Activated CD8-positive, alpha-beta memory T cell treated with anti-CD3 and anti-CD28 coated beads, Interleukin-2, amount 50 U/mL, for 24 hours (primary cell): ENCODE data around the gene JARID2.
"Not testable (repeated sequence)": the region's sequence is repeated elsewhere in the genome, so short reads cannot be mapped to it uniquely, and the experiment has no call there.

ENCODE experiments used
- DNase-seq: peaks from one replicate; pipeline ENCODE4 v3.0.0-alpha.2; 2020; ENCODE audit errors: extremely low read depth

Gene JARID2

DNA sequence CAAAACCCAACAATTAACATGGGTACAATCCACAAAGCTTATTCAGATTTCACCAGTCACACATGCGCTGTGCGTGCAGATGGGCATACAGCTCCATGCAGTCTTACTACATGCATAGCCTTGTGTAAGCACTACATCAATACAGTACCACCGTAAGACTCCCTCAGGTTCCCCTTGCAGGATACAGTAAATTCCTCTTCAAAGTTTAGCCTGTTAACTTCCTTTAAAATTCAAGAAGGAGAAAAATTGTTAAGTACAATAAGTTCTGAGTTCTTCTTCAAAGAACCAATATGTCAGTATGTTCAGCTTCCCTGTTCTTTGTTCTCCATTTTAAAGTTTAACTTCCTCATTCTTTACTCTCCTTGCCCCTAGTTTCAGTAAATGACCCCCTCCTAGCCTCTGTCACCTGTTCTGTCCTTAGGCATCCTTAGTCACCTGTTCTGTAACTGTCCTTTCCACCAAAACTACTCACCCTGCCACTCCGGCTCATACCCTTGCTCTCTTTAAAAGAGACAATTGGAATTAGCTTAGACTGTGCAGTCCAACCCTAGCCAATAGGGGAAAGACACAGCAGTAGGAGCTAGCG is 297.6 kb downstream of the JARID2 start:
- DNase-seq = not testable (repeated sequence)

DNA sequence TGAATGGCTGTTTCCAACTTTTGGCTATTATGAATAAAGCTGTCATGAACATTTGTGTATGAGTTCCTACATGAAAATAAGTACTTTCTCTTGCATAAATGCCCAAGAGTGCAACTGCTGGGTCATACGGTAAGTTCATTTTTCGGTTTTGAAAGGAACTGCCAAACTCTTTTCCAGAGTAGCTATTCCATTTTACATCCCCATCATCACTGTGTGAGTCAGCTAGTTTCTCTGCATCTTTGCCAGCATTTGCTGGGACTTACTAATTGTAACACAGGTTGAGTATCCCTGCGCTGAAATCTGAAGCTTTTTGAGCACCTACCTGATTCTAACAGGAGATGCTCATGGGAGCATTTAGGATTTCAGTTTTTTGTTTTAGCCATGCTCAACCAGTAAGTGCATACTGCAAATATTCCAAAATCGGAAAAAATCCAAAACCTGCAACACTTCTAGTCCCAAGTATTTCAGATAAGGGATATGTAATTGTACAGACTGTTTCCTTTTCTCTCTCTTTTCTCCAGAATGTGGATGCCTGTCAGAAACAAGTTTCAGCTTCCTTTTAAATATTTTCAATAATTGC is 298.5 kb downstream of the JARID2 start:
- DNase-seq = no peak

DNA sequence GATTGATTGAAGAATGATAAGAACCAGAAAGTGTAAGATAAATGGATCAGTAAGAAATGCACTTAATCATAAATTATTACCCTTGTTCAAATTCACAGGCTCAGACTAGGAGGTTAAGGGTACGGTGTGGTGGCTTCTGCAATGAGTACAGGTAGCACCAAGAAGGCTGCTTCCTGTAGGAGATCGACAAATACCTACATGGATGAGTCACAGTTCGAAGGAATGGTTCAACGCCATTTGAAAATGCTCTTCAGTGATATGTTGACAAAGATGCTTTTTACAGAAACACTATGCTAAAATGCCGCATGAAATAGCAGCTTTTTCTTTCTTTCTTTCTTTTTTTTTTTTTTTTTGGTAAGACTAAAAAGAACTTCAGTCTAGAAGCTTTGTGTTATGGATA is 300.7 kb downstream of the JARID2 start:
- DNase-seq = no peak

DNA sequence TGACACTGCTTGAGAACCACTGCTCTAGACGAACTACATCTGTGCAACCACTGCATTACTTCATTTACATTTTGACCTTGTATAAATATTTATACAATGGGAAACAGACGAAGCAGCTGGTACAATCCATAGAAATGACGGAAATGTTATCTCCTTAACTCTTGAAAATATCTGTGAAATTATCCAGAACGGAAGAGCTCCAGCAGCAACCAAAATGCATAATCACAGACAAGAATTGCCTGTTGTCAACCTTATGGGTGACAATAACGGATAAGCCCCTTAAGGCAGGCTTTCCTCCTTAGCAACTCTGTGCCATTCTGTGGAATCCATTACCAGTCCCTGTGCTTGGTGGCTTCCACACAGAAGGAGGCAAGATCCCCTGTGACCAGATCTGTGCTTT is 301.5 kb downstream of the JARID2 start:
- no peak for DNase-seq

DNA sequence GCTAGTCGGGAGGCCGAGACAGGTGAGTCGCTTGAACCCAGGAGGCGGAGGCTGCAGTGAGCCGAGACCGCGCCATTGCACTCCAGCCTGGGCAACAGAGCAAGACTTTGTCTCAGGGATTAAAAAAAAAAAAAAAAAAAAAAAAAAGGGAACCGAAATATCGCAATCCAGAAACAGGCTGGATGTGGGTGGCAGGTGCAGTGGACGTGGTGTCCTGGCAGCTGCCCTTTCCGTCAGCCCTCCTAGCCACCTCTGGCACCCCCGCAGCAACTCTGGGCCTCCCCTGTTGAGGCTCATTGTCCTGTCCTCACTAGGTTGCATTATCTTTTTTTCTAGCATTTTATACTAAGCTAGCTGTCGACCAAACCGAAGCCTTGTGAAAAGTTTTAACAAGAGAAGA is 303.5 kb downstream of the JARID2 start:
- DNase-seq = no peak

DNA sequence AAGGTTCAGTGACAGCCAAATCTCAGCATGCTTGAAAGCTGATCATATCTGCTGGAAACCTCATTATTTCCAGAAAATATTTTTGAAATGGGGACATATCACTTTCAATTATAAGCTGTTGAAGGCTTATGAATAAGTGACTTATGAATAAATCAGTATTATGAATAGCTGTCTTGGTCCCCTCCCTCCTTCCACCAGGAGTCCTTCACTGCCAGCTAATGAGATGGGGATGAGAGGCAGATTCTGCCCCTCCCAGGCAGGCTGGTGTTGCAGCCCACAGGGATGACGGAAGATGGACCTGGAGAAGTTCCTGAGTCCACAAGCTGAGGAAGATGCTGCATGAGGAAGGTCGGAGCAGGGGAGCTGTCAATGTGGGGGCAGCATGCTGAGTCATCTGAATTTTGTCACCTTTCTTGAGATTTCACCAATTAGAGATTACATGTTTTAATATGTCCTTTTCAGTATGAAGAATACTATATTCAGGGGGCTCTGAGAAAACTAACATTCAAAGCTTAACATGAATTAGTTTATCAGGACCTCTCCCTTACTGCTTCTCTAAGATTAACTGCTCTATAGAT is 304.8 kb downstream of the JARID2 start:
- no peak for DNase-seq

- no peak for DNase-seq
These were observed 305.4 kb downstream of the JARID2 start for GRCh38 chr6:15551262-15551661.

DNA sequence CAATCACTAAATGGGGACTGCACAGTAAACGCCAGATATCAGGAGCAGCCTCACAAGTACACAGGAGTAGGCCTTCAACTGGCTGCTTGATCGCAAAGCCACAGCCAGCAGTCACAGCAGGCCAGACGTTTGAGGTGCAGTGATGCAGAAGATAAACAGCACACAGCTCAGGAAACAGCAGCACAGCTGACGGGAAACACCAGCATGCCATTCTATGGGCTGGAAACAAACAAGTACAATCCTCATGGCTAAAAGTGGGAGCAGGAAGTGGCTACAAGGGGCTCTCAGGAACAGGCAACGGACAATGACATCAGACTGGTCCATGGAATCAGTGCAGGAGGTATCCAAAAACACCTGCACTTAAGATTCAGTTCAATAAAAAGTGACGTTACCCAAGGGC is 305.9 kb downstream of the JARID2 start:
- DNase-seq = no peak

DNA sequence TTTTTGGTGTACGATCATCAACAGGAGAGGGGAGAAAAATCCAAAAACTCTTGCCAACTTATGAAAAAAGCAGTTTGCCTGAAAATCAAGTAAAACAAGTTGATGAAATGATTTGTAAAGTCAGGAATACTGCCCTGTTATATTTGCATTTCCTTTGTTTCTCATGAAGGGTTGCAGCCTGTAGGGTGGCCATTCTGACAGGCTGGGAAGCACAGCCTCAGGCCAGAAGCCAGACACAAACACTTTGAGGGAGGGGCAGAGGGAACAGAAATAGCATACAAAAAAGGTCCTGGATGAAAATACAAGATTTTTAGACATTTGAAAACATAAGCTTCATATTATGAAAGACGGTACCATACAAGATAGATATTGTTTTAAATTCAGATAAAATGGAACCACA is 307.2 kb downstream of the JARID2 start:
- DNase-seq = no peak

DNA sequence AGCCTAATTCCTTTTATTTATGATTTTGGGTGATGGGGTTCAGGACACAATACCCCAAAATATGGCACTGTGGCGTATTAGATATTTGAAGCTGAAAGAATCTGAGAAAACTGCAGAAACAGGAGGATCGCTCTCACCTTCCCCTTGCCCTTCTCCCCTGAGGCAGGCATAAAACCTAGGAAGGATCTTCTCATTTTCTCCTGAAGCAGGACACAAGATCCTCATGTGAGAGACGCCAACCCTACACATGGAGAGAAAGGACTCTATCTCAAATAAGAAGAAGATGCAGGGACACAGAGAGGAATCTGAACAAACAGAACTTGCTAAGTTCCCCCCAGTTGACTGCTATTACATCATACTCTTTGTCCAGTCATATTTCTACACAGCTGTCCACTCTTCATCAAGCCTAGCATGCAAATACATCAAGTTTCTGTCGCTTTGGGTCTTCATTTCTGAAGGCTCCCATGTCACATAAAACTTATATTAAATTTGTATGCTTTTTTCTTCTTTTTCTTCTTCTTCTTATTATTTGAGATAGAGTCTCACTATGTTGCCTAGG is 307.9 kb downstream of the JARID2 start:
- no peak for DNase-seq

GRCh38 chr6:15554728-15555100 is 308.8 kb downstream of the JARID2 start:
- DNase-seq = no peak

GRCh38 chr6:15555101-15556038 is 309.5 kb downstream of the JARID2 start:
- no peak for DNase-seq

DNA sequence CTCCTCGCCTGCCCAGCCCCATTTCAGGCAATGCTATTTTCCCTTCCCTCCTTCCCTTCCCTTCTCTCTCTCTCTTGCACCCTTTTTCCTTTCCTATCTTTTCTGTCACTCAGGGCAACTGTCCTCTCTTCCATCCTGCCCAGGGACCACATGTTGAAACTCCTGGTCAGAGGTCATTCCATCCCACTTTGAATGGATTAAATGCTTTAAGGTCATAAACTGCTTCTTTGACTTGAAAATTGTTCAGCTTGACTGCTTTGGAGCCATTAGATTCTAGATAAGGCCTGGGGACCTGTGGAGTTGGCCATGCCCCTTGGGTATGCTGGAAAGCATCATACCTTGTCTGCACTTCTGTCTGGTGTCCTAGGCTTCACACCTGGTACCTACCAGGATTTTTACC is 310.8 kb downstream of the JARID2 start:
- no peak for DNase-seq

DNA sequence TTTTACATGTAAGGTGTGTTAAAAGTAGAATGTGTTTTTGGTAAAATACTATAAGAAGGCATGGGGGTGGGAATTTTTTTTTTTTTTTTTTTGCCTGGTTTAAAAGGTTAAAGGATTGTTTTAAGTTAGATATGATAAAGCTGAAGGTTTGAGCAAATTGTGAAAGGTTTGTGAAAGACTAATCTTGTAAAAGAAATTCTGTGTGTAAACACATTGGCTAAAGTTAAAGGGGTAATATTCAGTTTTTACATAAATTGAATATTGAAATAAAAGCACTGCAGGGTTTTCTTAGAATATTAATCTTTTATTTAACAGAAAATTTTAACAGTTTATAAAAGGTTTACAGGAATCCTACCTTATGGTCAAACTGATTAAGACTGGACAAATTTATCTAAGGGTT is 311.3 kb downstream of the JARID2 start:
- DNase-seq = no peak

DNA sequence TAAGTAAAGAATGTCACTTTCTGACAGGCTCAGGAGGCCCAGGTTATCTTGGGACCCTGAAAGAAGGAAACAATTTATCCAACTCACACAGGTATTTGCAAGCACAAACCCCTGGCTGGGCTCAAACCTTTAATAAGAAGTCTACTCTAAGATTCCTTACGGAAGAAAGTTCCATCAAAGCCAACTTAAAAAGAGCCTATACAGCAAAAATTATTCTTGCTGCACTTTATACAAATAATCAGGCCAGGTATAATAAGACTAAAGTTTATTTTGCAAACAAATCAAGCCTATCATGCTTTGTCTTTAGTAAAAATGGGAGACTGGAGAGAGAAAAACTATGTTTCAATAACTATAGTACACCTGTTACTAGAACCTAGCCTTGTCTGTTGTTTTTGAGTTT is 314.8 kb downstream of the JARID2 start:
- no peak for DNase-seq

DNA sequence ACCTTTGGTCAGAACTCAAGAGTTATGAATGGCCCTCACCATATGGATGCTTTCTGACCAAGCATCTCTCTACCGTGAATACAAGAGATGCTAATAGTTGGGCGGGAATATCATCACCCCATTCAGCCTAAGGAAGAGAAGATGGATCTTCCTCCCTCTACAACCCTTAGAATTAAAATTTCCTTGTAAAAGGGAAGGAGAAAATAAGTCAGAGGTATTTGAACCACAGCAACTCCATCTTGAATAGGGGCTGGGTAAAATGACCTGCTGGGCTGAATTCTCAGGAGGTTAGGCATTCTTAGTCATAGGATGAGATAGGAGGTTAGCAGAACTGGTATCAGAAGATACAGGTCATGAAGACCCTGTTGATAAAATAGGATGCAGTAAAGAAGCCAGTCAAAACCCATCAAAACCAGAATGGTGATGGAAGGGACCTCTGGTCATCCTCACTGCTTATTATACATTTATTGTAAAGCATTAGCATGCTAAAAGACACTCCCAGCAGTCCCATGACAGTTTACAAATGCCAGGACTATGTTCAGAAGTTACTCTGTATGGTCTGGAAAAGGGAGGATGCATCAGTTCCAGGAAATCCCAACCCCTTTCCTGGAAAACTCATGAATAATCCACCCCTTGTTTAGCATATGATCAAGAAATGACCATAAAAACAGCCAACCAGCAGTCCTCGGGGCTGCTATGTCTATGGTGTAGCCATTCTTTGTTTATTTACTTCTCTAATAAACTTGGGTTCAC is 315.8 kb downstream of the JARID2 start:
- DNase-seq = no peak

- no peak for DNase-seq
These were observed 317.1 kb downstream of the JARID2 start for GRCh38 chr6:15562977-15563376.

DNA sequence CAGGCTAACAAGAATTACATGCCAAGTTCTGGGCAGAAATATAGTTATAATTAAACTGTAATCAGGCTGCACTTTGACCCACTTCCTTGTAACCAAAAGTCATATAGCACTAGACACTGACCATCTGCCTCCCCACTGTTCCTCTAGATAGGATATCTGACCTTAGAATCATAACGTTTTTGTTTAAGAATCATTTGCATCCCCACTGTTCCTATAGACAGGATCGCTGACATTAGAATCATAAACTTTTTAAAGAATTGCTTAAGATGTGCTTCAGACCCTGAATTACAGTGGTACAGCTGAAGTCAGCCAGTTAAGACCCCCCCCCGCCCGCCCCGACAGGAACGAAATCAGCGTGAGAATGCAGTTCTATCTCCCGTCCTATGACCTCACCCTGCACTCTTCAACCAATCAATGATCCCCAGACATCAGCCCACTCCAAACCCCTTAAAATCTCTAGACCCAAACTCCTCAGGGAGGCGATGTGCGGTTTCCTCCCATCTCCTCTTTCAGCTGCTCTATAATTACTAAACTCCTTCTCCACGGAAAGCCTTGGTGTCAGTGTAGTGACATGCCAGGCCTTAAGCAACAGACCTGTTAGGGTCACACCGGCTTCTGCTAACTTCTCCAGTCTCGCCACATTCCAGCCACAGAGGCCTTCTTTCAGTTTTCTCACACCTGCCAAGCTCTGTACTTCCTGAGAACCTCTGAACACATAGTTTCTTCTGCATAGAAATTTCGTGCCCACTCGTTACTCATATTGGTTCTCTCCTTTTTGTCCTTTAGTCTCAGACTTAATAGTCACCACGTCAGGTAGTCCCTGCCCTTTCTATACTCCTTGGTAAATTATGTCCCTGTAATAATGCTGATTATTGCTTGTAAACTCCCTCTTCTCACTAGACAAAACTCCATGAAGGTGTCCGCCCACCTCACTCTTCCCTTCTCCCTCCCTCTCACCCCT is 323.4 kb downstream of the JARID2 start:
- no peak for DNase-seq

- DNase-seq = no peak
These were observed 324.3 kb downstream of the JARID2 start for GRCh38 chr6:15570171-15570570.
